Measurements from ENCODE around the gene DMRTB1. TPM values are rescaled to one million over a fixed set of nuclear protein-coding genes. Genes with fewer than 3 reads are reported as not detected.

Gene DMRTB1
- total RNA-seq, 1 experiment from 2014 or later = not detected

- no peak overlapping the region for H3K27ac ChIP-seq (ENCODE audit: low read length)
- no peak for DNase-seq
- TF ChIP-seq, protein P1, sequence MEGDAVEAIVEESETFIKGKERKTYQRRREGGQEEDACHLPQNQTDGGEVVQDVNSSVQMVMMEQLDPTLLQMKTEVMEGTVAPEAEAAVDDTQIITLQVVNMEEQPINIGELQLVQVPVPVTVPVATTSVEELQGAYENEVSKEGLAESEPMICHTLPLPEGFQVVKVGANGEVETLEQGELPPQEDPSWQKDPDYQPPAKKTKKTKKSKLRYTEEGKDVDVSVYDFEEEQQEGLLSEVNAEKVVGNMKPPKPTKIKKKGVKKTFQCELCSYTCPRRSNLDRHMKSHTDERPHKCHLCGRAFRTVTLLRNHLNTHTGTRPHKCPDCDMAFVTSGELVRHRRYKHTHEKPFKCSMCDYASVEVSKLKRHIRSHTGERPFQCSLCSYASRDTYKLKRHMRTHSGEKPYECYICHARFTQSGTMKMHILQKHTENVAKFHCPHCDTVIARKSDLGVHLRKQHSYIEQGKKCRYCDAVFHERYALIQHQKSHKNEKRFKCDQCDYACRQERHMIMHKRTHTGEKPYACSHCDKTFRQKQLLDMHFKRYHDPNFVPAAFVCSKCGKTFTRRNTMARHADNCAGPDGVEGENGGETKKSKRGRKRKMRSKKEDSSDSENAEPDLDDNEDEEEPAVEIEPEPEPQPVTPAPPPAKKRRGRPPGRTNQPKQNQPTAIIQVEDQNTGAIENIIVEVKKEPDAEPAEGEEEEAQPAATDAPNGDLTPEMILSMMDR (conservative IDR thresholded peaks at IDR 0.05; ENCODE audit: low read depth, low read length) = no peak
- TF ChIP-seq EZH2phosphoT487 (IDR thresholded peaks at IDR 0.05; ENCODE audit: borderline replicate concordance, low read length) (no peak), EZH2 (IDR thresholded peaks at IDR 0.05; ENCODE audit: low read length, unreplicated experiment) (no peak)
Observed at GRCh38 chr1:53465023-53465957, 6.1 kb downstream of the DMRTB1 start.

GRCh38 chr1:53467391-53467790, 8.2 kb downstream of the DMRTB1 start:
- ATAC-seq (no peak), DNase-seq (no peak)
- no peak overlapping the region for H3K27ac ChIP-seq (ENCODE audit: low read length)
- BruUV-seq (replicated peaks) = no TSS peak
- no peak overlapping the region for H3K4me3 ChIP-seq (ENCODE audit: low read length)
- H3K79me2 ChIP-seq (ENCODE audit: low read length) = no peaks in the 10 kb centered on the region
- H4K20me1 ChIP-seq (ENCODE audit: low read length) = no peaks in the 10 kb centered on the region
- H3F3A ChIP-seq (ENCODE audit: low read length, unreplicated experiment) = no peaks in the 10 kb centered on the region
- H3K9me3 ChIP-seq (ENCODE audit: low read length) = no peaks in the 10 kb centered on the region
- POLR2A ChIA-PET (ENCODE audit: unreplicated experiment) = no interaction called here
- intact Hi-C loops (cut with micrococcal nuclease) = no loop called here
- H2AFZ ChIP-seq (ENCODE audit: low read length) = no peak overlapping the region
- no peak overlapping the region for H3K9ac ChIP-seq (ENCODE audit: low read length)
- no peak overlapping the region for H3K4me2 ChIP-seq (ENCODE audit: low read length)
- no peaks in the 10 kb centered on the region for H3K4me1 ChIP-seq (ENCODE audit: insufficient read depth, low read length)
- TF ChIP-seq, protein P1 (conservative IDR thresholded peaks at IDR 0.05; ENCODE audit: low read depth, low read length) = no peak
- TF ChIP-seq EZH2phosphoT487 (IDR thresholded peaks at IDR 0.05; ENCODE audit: borderline replicate concordance, low read length) = no peak
- no peak for TF ChIP-seq EZH2 (IDR thresholded peaks at IDR 0.05; ENCODE audit: low read length, unreplicated experiment)
- CTCF ChIA-PET = no interaction called here
- H3K36me3 ChIP-seq (ENCODE audit: low read depth, low read length) = no peaks in the 10 kb centered on the region
- no peaks in the 10 kb centered on the region for H3K27me3 ChIP-seq (ENCODE audit: low read length)
- no peaks in the 10 kb centered on the region for H3K9me2 ChIP-seq (replicated peaks; ENCODE audit: low read length)

More at GRCh38 chr1:53465023-53465957, 6.1 kb downstream of the DMRTB1 start:
- no peaks in the 10 kb centered on the region for H3K9me3 ChIP-seq (ENCODE audit: low read length)
- no peaks in the 10 kb centered on the region for H3K36me3 ChIP-seq (ENCODE audit: low read depth, low read length)
- H3F3A ChIP-seq (ENCODE audit: low read length, unreplicated experiment) = no peaks in the 10 kb centered on the region
- CTCF ChIA-PET = interaction anchor here (0.6 kb wide), 1 partner anchor 267 kb away, joined by 5 read pairs; no protein-coding TSS in a partner anchor
- no peaks in the 10 kb centered on the region for H3K27me3 ChIP-seq (ENCODE audit: low read length)
- intact Hi-C loops (cut with micrococcal nuclease) = no loop called here
- H4K20me1 ChIP-seq (ENCODE audit: low read length) = no peaks in the 10 kb centered on the region
- no peaks in the 10 kb centered on the region for H3K9me2 ChIP-seq (replicated peaks; ENCODE audit: low read length)
- POLR2A ChIA-PET (ENCODE audit: unreplicated experiment) = no interaction called here
- H3K9ac ChIP-seq (ENCODE audit: low read length) = no peak overlapping the region
- no TSS peak for BruUV-seq (replicated peaks)
- no peak overlapping the region for H3K4me3 ChIP-seq (ENCODE audit: low read length)
- no peaks in the 10 kb centered on the region for H3K79me2 ChIP-seq (ENCODE audit: low read length)
- H3K4me2 ChIP-seq (ENCODE audit: low read length) = no peak overlapping the region
- ATAC-seq = no peak
- no peak overlapping the region for H2AFZ ChIP-seq (ENCODE audit: low read length)
- H3K4me1 ChIP-seq (ENCODE audit: insufficient read depth, low read length) = no peaks in the 10 kb centered on the region

- no peaks in the 10 kb centered on the region for H3K4me1 ChIP-seq (ENCODE audit: insufficient read depth, low read length)
- H3K27me3 ChIP-seq (ENCODE audit: low read length) = no peaks in the 10 kb centered on the region
- ChIA-PET CTCF (no interaction called here), POLR2A (ENCODE audit: unreplicated experiment) (no interaction called here)
- no peaks in the 10 kb centered on the region for H3K9me3 ChIP-seq (ENCODE audit: low read length)
- H4K20me1 ChIP-seq (ENCODE audit: low read length) = no peaks in the 10 kb centered on the region
- H3K9ac ChIP-seq (ENCODE audit: low read length) = no peak overlapping the region
- no peak overlapping the region for H3K27ac ChIP-seq (ENCODE audit: low read length)
- no TSS peak for BruUV-seq (replicated peaks)
- no peak for ATAC-seq
- DNase-seq = no peak
- H3K4me2 ChIP-seq (ENCODE audit: low read length) = no peak overlapping the region
- TF ChIP-seq EZH2phosphoT487 (IDR thresholded peaks at IDR 0.05; ENCODE audit: borderline replicate concordance, low read length) (no peak), EZH2 (IDR thresholded peaks at IDR 0.05; ENCODE audit: low read length, unreplicated experiment) (no peak)
- TF ChIP-seq, protein P1 (conservative IDR thresholded peaks at IDR 0.05; ENCODE audit: low read depth, low read length) = no peak
- no peak overlapping the region for H3K4me3 ChIP-seq (ENCODE audit: low read length)
- no peaks in the 10 kb centered on the region for H3K36me3 ChIP-seq (ENCODE audit: low read depth, low read length)
- intact Hi-C loops (cut with micrococcal nuclease) = no loop called here
- no peaks in the 10 kb centered on the region for H3F3A ChIP-seq (ENCODE audit: low read length, unreplicated experiment)
- H3K79me2 ChIP-seq (ENCODE audit: low read length) = no peaks in the 10 kb centered on the region
- H2AFZ ChIP-seq (ENCODE audit: low read length) = no peak overlapping the region
- no peaks in the 10 kb centered on the region for H3K9me2 ChIP-seq (replicated peaks; ENCODE audit: low read length)
Observed at GRCh38 chr1:53468374-53468773, 9.2 kb downstream of the DMRTB1 start.

Data from PC-3 (cell line).